Measurements from ENCODE around the gene LHX2. TPM values are rescaled to one million over a fixed set of nuclear protein-coding genes. Genes with fewer than 3 reads are reported as not detected.

LHX2 gene
- total RNA-seq, 1 experiment from 2014 or later = 0.26 TPM

GRCh38 chr9:124036578-124036977, 25.0 kb downstream of the LHX2 start:
- Histone ChIP-seq H3K36me3 (ENCODE audit: insufficient read depth, low read length, poor library complexity, severe bottlenecking) (no peaks in the 10 kb centered on the region), H3K27ac (ENCODE audit: low read depth, low read length, poor library complexity, severe bottlenecking) (no peak overlapping the region), H3K4me1 (ENCODE audit: insufficient read depth, low read length, poor library complexity, severe bottlenecking) (no peaks in the 10 kb centered on the region), H3K4me3 (ENCODE audit: low read depth, low read length, poor library complexity, severe bottlenecking) (no peak overlapping the region), H3K9me3 (ENCODE audit: low read depth, low read length, poor library complexity, severe bottlenecking) (no peaks in the 10 kb centered on the region), H3K27me3 (replicated peaks; ENCODE audit: insufficient read depth, low read depth, low read length, poor library complexity) (peaks cover 56% of the 10 kb centered on the region)
- intact Hi-C loops (cut with micrococcal nuclease; ENCODE audit: unreplicated experiment) = no loop called here
- TF ChIP-seq CTCF (conservative IDR thresholded peaks at IDR 0.05; ENCODE audit: low read depth, low read length) (no peak), EZH2 (IDR thresholded peaks at IDR 0.05; ENCODE audit: borderline replicate concordance, low read depth, low read length, poor library complexity, severe bottlenecking) (no peak)
- DNase-seq (ENCODE audit: low spot score) = no peak
- CTCF ChIA-PET = no interaction called here
- POLR2A ChIA-PET (ENCODE audit: low non-redundant PET) = no interaction called here
- BruUV-seq (replicated peaks) = no TSS peak

- Histone ChIP-seq H3K4me3 (ENCODE audit: low read depth, low read length, poor library complexity, severe bottlenecking) (no peak overlapping the region), H3K27ac (ENCODE audit: low read depth, low read length, poor library complexity, severe bottlenecking) (no peak overlapping the region), H3K9me3 (ENCODE audit: low read depth, low read length, poor library complexity, severe bottlenecking) (no peaks in the 10 kb centered on the region), H3K27me3 (replicated peaks; ENCODE audit: insufficient read depth, low read depth, low read length, poor library complexity) (peaks cover 44% of the 10 kb centered on the region), H3K4me1 (ENCODE audit: insufficient read depth, low read length, poor library complexity, severe bottlenecking) (no peaks in the 10 kb centered on the region), H3K36me3 (ENCODE audit: insufficient read depth, low read length, poor library complexity, severe bottlenecking) (no peaks in the 10 kb centered on the region)
- CTCF ChIA-PET = no interaction called here
- POLR2A ChIA-PET (ENCODE audit: low non-redundant PET) = interaction anchor here (0.6 kb wide), 1 partner anchor 70 kb away, joined by 3 read pairs; no protein-coding TSS in a partner anchor
- no peak for DNase-seq (ENCODE audit: low spot score)
- BruUV-seq (replicated peaks) = no TSS peak
- TF ChIP-seq EZH2 (IDR thresholded peaks at IDR 0.05; ENCODE audit: borderline replicate concordance, low read depth, low read length, poor library complexity, severe bottlenecking) = no peak
- TF ChIP-seq CTCF (conservative IDR thresholded peaks at IDR 0.05; ENCODE audit: low read depth, low read length) = peak; percentile 34; the same call in 1 of the 2 replicates
- intact Hi-C loops (cut with micrococcal nuclease; ENCODE audit: unreplicated experiment) = no loop called here
These were observed 26.2 kb downstream of the LHX2 start for GRCh38 chr9:124037790-124038189.

- DNase-seq (ENCODE audit: low spot score) = no peak
- intact Hi-C loops (cut with micrococcal nuclease; ENCODE audit: unreplicated experiment) = no loop called here
- Histone ChIP-seq H3K27ac (ENCODE audit: low read depth, low read length, poor library complexity, severe bottlenecking) (no peak overlapping the region), H3K9me3 (ENCODE audit: low read depth, low read length, poor library complexity, severe bottlenecking) (no peaks in the 10 kb centered on the region), H3K4me1 (ENCODE audit: insufficient read depth, low read length, poor library complexity, severe bottlenecking) (no peaks in the 10 kb centered on the region), H3K27me3 (replicated peaks; ENCODE audit: insufficient read depth, low read depth, low read length, poor library complexity) (peaks cover 40% of the 10 kb centered on the region), H3K4me3 (ENCODE audit: low read depth, low read length, poor library complexity, severe bottlenecking) (no peak overlapping the region), H3K36me3 (ENCODE audit: insufficient read depth, low read length, poor library complexity, severe bottlenecking) (no peaks in the 10 kb centered on the region)
- ChIA-PET CTCF (no interaction called here), POLR2A (ENCODE audit: low non-redundant PET) (interaction anchor here (0.6 kb wide), 1 partner anchor 70 kb away, joined by 3 read pairs; no protein-coding TSS in a partner anchor)
- BruUV-seq (replicated peaks) = no TSS peak
- TF ChIP-seq CTCF (conservative IDR thresholded peaks at IDR 0.05; ENCODE audit: low read depth, low read length) (no peak), EZH2 (IDR thresholded peaks at IDR 0.05; ENCODE audit: borderline replicate concordance, low read depth, low read length, poor library complexity, severe bottlenecking) (no peak)
These were observed 26.7 kb downstream of the LHX2 start for GRCh38 chr9:124038239-124038638.
